ENCODE measurements around the gene MARCHF10. TPM values are rescaled to one million over a fixed set of nuclear protein-coding genes. Genes with fewer than 3 reads are reported as not detected.

Gene MARCHF10
- total RNA-seq, 1 experiment from 2014 or later = not detected

GRCh38 chr17:62684179-62684578, 123.9 kb downstream of the MARCHF10 start:
- H3K4me1 ChIP-seq (ENCODE audit: control insufficient read depth in 1 of 2, insufficient read depth in 2 of 2, low read length in 2 of 2) = no peaks in the 10 kb centered on the region
- H2AFZ ChIP-seq (ENCODE audit: low read depth, low read length, poor library complexity, severe bottlenecking) = no peak overlapping the region
- DNase-seq (ENCODE audit: low read depth, low spot score) = no peak
- no peak overlapping the region for H3K9ac ChIP-seq (ENCODE audit: low read length)
- no TSS peak for BruUV-seq (replicated peaks)
- no peaks in the 10 kb centered on the region for H3K36me3 ChIP-seq (ENCODE audit: control insufficient read depth in 1 of 2, insufficient read depth in 2 of 2, low read length in 2 of 2)
- intact Hi-C loops (cut with micrococcal nuclease) = no loop called here
- TF ChIP-seq CEBPB (IDR thresholded peaks at IDR 0.05; ENCODE audit: low read depth) = no peak
- RAD21 ChIA-PET (ENCODE audit: low non-redundant PET in 1 of 2, low total read pairs in 2 of 2, uncharacterized antibody in 2 of 2, unreplicated experiment in 2 of 2) = no interaction called here
- H3K79me2 ChIP-seq (ENCODE audit: insufficient read depth, low read length) = no peaks in the 10 kb centered on the region
- ATAC-seq = no peak
- no peaks in the 10 kb centered on the region for H4K20me1 ChIP-seq (ENCODE audit: insufficient read depth)
- H3K9me2 ChIP-seq (ENCODE audit: insufficient read depth) = no peaks in the 10 kb centered on the region
- POLR2A ChIA-PET = no interaction called here
- no peak overlapping the region for H3K4me2 ChIP-seq (ENCODE audit: low read length)
- no peak overlapping the region for H3K27ac ChIP-seq (ENCODE audit: low read depth, low read length)
- H3K9me3 ChIP-seq (ENCODE audit: control insufficient read depth in 1 of 2, insufficient read depth in 1 of 2, low read depth in 1 of 2, low read length in 2 of 2) = no peaks in the 10 kb centered on the region
- no peak overlapping the region for H3K4me3 ChIP-seq (replicated peaks in 1 of 2; ENCODE audit: low read depth in 1 of 2, low read length in 2 of 2)
- CTCF ChIA-PET = no interaction called here
- H3K27me3 ChIP-seq (ENCODE audit: insufficient read depth, low read length) = no peaks in the 10 kb centered on the region

- intact Hi-C loops (cut with micrococcal nuclease) = no loop called here
- H3K36me3 ChIP-seq (ENCODE audit: control insufficient read depth in 1 of 2, insufficient read depth in 2 of 2, low read length in 2 of 2) = no peaks in the 10 kb centered on the region
- H3K27ac ChIP-seq (ENCODE audit: low read depth, low read length) = no peak overlapping the region
- H4K20me1 ChIP-seq (ENCODE audit: insufficient read depth) = no peaks in the 10 kb centered on the region
- no peaks in the 10 kb centered on the region for H3K79me2 ChIP-seq (ENCODE audit: insufficient read depth, low read length)
- POLR2A ChIA-PET = no interaction called here
- H3K4me2 ChIP-seq (ENCODE audit: low read length) = no peak overlapping the region
- CTCF ChIA-PET = no interaction called here
- H3K9me3 ChIP-seq (ENCODE audit: control insufficient read depth in 1 of 2, insufficient read depth in 1 of 2, low read depth in 1 of 2, low read length in 2 of 2) = no peaks in the 10 kb centered on the region
- BruUV-seq (replicated peaks) = no TSS peak
- DNase-seq (ENCODE audit: low read depth, low spot score) = no peak
- no peaks in the 10 kb centered on the region for H3K27me3 ChIP-seq (ENCODE audit: insufficient read depth, low read length)
- no peaks in the 10 kb centered on the region for H3K4me1 ChIP-seq (ENCODE audit: control insufficient read depth in 1 of 2, insufficient read depth in 2 of 2, low read length in 2 of 2)
- no peak for TF ChIP-seq ZFX (IDR thresholded peaks at IDR 0.05)
- H3K4me3 ChIP-seq (replicated peaks in 1 of 2; ENCODE audit: low read depth in 1 of 2, low read length in 2 of 2) = no peak overlapping the region
- RAD21 ChIA-PET (ENCODE audit: low non-redundant PET in 1 of 2, low total read pairs in 2 of 2, uncharacterized antibody in 2 of 2, unreplicated experiment in 2 of 2) = interaction anchor here in 1 of 2 experiments (0.5 kb wide), 1 partner anchor 271 kb away, joined by 6 read pairs; no protein-coding TSS in a partner anchor
- no peak overlapping the region for H2AFZ ChIP-seq (ENCODE audit: low read depth, low read length, poor library complexity, severe bottlenecking)
- no peaks in the 10 kb centered on the region for H3K9me2 ChIP-seq (ENCODE audit: insufficient read depth)
- no peak overlapping the region for H3K9ac ChIP-seq (ENCODE audit: low read length)
- no peak; the same call in 1 of the 2 replicates for ATAC-seq
Measured at GRCh38 chr17:62681939-62682381, 126.2 kb downstream of the MARCHF10 start.
